Measurements from ENCODE around the gene KCNK16. TPM values are rescaled to one million over a fixed set of nuclear protein-coding genes. Genes with fewer than 3 reads are reported as not detected.

KCNK16 gene
- total and polyA plus RNA-seq, 2 of the 13 experiments (the other 11 are each of a cell fraction or from before 2014, with no cell fraction given) = not detected

DNA sequence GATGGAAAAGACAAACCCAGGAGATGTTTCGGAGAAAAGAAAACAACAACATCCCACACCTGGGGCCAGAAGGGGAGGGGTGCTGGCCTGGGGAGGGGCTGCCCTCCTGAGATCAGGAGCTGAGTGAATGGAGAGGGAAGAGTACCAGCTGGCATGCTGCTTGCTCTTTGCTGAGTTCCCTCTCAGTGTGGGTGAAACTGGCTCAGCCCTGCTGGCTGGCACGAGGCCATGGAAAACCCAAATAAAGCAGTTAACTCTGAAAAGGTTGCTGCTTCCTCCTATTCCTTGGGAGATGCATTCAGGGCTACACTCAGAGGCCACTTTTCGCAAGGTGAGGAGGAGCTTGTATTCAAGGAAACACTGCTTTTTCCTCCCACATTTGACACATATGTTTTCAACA is 8.0 kb upstream of the KCNK16 start:
- Histone ChIP-seq H3K4me2 (ENCODE audit: low read depth, low read length) (no peak overlapping the region), H3K27ac (ENCODE audit: extremely low read length, insufficient read depth, low read length) (no peak overlapping the region), H3K4me3 (replicated peaks in 1 of 3; ENCODE audit: insufficient read depth in 1 of 3, low read depth in 2 of 3, low read length in 3 of 3) (no peak overlapping the region), H2AFZ (ENCODE audit: low read length) (no peak overlapping the region), H3K4me1 (ENCODE audit: insufficient read depth, low read length) (no peaks in the 10 kb centered on the region), H3K9ac (ENCODE audit: insufficient read depth, low read depth, low read length) (no peak overlapping the region), H3K79me2 (ENCODE audit: insufficient read depth, low read length) (no peaks in the 10 kb centered on the region), H4K20me1 (ENCODE audit: insufficient read depth, low read length) (no peaks in the 10 kb centered on the region), H3K9me3 (ENCODE audit: low read length) (no peaks in the 10 kb centered on the region), H3K36me3 (replicated peaks in 1 of 2; ENCODE audit: control insufficient read depth in 1 of 2, insufficient read depth in 2 of 2, low read length in 2 of 2) (no peaks in the 10 kb centered on the region), H3K27me3 (ENCODE audit: control insufficient read depth in 1 of 2, insufficient read depth in 2 of 2, low read length in 2 of 2) (peaks cover 0 to 16% of the 10 kb centered on the region in 2 experiments; a peak in 3 of 5 replicates)
- in situ Hi-C loops (cut with HindIII; ENCODE audit: extremely low pct_ligation_motif_present, low pct_unique_long_range_greater_than_20kb) (no loop called here), intact Hi-C loops (cut with micrococcal nuclease; ENCODE audit: unreplicated experiment) (no loop called here)
- POLR2A ChIA-PET = no interaction called here
- no peak for DNase-seq (ENCODE audit: low spot score)
- no peak for FAIRE-seq
- WGBS (ENCODE audit: low lambda C conversion rate) = 44% methylated on average over 3 of the region's 3 CpGs
- CTCF ChIA-PET (ENCODE audit: low intra/inter-chr PET ratio, low total read pairs) = no interaction called here
- ATAC-seq = no peak
- no TSS peak for BruUV-seq (replicated peaks)
- TF ChIP-seq GABPB1 (CRISPR knock-in tag; IDR thresholded peaks at IDR 0.05) (no peak), CCDC6 (CRISPR knock-in tag; IDR thresholded peaks at IDR 0.05) (no peak), MEIS2 (CRISPR knock-in tag; IDR thresholded peaks at IDR 0.05) (no peak), ZNF615 (CRISPR knock-in tag; IDR thresholded peaks at IDR 0.05; ENCODE audit: borderline replicate concordance) (no peak), AKAP8 (CRISPR knock-in tag; IDR thresholded peaks at IDR 0.05) (no peak), SALL2 (CRISPR knock-in tag; IDR thresholded peaks at IDR 0.05) (no peak), SIX4 (CRISPR knock-in tag; IDR thresholded peaks at IDR 0.05) (no peak)
- TF ChIP-seq, protein P1, sequence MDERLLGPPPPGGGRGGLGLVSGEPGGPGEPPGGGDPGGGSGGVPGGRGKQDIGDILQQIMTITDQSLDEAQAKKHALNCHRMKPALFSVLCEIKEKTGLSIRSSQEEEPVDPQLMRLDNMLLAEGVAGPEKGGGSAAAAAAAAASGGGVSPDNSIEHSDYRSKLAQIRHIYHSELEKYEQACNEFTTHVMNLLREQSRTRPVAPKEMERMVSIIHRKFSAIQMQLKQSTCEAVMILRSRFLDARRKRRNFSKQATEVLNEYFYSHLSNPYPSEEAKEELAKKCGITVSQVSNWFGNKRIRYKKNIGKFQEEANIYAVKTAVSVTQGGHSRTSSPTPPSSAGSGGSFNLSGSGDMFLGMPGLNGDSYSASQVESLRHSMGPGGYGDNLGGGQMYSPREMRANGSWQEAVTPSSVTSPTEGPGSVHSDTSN (CRISPR knock-in tag; IDR thresholded peaks at IDR 0.05) = no peak
- TF ChIP-seq, protein P2, sequence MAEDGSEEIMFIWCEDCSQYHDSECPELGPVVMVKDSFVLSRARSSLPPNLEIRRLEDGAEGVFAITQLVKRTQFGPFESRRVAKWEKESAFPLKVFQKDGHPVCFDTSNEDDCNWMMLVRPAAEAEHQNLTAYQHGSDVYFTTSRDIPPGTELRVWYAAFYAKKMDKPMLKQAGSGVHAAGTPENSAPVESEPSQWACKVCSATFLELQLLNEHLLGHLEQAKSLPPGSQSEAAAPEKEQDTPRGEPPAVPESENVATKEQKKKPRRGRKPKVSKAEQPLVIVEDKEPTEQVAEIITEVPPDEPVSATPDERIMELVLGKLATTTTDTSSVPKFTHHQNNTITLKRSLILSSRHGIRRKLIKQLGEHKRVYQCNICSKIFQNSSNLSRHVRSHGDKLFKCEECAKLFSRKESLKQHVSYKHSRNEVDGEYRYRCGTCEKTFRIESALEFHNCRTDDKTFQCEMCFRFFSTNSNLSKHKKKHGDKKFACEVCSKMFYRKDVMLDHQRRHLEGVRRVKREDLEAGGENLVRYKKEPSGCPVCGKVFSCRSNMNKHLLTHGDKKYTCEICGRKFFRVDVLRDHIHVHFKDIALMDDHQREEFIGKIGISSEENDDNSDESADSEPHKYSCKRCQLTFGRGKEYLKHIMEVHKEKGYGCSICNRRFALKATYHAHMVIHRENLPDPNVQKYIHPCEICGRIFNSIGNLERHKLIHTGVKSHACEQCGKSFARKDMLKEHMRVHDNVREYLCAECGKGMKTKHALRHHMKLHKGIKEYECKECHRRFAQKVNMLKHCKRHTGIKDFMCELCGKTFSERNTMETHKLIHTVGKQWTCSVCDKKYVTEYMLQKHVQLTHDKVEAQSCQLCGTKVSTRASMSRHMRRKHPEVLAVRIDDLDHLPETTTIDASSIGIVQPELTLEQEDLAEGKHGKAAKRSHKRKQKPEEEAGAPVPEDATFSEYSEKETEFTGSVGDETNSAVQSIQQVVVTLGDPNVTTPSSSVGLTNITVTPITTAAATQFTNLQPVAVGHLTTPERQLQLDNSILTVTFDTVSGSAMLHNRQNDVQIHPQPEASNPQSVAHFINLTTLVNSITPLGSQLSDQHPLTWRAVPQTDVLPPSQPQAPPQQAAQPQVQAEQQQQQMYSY (CRISPR knock-in tag; IDR thresholded peaks at IDR 0.05) = no peak

Data from HepG2 (cell line).